WI38 (cell line): ENCODE measurements around the gene RGS7.
A peak's percentile ranks its signal among the peaks of the same experiment; 100 is the strongest.

Experiments
- H3K4me3 ChIP-seq: 2 replicates; pipeline ENCODE4 v1.5.1; 2011; ENCODE audit warnings: low read depth, mild to moderate bottlenecking, control low read depth, low read length
- CTCF ChIP-seq: IDR thresholded peaks from 2 replicates; pipeline ENCODE4 v1.5.1; 2012; ENCODE audit warnings: low read depth, mild to moderate bottlenecking, control low read depth, low read length

The RGS7 gene

DNA sequence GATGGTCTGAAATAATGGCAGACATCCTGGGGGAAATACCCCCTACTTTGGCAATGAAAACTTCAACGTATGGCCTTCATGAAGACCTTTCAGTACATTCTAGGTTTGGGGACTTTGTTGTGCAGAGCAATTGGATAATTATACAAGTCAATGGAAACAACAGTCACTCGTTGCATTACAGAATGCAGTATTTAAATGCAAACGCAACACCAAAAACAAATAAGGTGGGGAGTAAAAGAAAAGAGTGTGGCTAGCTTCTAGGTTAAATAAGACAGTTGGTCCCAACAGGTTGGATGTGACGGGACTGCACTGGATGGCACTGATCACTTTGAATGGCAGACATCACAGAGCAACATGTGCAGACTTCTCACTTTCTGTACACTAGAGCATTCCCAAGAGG is 386.8 kb downstream of the RGS7 start:
- no peak for TF ChIP-seq CTCF

GRCh38 chr1:240968864-240969263 is 388.1 kb downstream of the RGS7 start:
- no peak overlapping the region for H3K4me3 ChIP-seq
- TF ChIP-seq CTCF, result no peak

More for the DNA sequence above, 386.8 kb downstream of the RGS7 start:
- no peak overlapping the region for H3K4me3 ChIP-seq

GRCh38 chr1:240967070-240967724 is 389.8 kb downstream of the RGS7 start:
- no peak overlapping the region for H3K4me3 ChIP-seq
- peak; percentile 17; the same call in 1 of the 2 replicates for TF ChIP-seq CTCF

DNA sequence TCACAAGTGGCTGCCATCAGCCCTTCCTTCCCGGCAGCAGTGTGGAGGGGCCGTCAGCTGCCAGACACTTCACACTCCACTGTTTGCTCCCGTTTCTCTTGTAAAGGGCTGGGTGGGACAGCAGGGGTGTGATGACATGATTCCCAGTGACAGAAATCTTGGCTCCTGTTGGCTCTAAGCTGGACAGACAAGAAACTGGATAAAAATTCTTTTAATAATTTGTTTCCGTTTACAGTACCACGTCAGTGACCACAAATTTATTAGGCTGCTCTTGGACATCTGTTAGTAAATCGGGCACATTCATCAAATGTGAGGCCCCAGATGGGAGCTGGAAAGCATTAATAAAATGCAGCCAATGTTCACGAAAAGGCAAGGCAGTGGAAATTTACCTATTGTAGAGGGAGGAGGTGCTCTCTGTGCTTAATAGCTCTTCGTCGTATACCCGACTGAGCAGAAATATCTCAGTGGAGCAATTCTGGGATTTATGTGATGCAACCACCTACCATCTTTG is 391.4 kb downstream of the RGS7 start:
- H3K4me3 ChIP-seq, result no peak overlapping the region
- no peak for TF ChIP-seq CTCF

DNA sequence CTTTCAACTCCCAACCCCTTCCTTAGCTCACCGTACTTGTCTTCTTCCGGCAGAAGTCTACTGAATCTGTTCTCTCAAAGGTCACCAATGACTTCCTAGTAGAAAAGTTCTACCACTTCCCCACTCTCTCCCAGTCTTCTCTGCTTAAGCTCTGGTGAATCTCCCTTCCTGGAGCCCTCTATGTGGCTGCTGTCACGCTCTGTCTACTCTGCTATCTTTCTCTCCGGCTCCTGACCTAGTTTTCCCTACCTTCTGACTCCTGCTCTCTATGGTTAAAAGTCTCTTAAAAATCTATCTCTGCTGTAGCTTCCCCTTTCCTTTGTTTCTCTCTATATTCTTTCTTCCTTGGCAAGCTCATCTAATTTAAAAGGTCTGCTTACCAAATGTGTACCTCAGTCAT is 394.9 kb downstream of the RGS7 start:
- TF ChIP-seq CTCF, result no peak
- H3K4me3 ChIP-seq, result no peak overlapping the region

- no peak overlapping the region for H3K4me3 ChIP-seq
- no peak for TF ChIP-seq CTCF
These were observed 400.6 kb downstream of the RGS7 start for GRCh38 chr1:240956424-240956823.

DNA sequence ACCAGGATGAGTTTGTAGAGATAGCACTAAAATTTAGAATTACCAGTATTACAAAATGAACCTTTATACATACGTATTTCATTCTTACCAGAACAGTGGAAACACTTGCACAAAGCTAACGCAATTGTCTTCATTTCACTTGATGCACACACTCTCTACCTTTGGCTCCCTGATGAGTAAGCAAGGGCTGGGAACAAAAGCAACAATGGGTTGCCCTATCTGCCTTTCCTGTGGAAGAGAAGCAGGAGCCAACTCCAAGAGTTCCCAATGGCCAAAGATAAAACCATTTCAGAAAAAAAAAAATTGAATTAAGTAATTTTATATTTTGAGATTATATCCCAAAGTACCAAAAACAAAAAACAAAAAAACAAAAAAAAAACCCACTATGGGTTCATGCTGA is 401.0 kb downstream of the RGS7 start:
- H3K4me3 ChIP-seq, result no peak overlapping the region
- TF ChIP-seq CTCF, result no peak
